ENCODE data around the gene PRPF40A. TPM values are rescaled to one million over a fixed set of nuclear protein-coding genes. Genes with fewer than 3 reads are reported as not detected.

The PRPF40A gene
- total and polyA plus RNA-seq, 11 donors = 9.8 to 53.5 (median 34.3) TPM

DNA sequence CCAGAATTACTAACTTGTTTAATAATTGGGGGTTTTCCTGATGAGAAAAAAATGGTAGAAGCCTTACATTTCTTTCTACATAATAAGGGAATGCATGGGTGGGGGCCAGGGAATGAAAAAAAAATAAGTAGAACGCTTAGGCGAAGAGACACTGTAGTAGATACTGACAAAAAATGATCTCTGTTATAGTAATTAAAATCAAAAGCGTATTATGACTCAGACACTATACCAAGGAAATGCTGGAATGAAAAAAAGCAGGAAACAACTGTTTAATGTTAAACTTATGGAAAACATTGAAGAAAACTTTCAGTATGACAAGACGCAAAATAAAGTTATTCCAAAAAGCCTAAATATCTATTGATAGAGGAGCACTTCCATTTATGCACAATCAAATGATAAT, 42.9 kb downstream of the PRPF40A start:
- Histone ChIP-seq H3K27me3 (no peaks in the 10 kb centered on the region), H3K4me3 (no peak overlapping the region), H3K27ac (no peak overlapping the region), H3K4me1 (no peaks in the 10 kb centered on the region), H3K9me3 (no peaks in the 10 kb centered on the region), H3K36me3 (peaks cover 0 to 100% (median 98%) of the 10 kb centered on the region in 9 donors)
- intact Hi-C loops (cut with DNase I) = no loop called here
- no peak for DNase-seq
- 56 to 79% (median 76%) methylated on average over 4 of the region's 4 CpGs for WGBS, 4 donors
- no peak for ATAC-seq
- TF ChIP-seq, protein P1, sequence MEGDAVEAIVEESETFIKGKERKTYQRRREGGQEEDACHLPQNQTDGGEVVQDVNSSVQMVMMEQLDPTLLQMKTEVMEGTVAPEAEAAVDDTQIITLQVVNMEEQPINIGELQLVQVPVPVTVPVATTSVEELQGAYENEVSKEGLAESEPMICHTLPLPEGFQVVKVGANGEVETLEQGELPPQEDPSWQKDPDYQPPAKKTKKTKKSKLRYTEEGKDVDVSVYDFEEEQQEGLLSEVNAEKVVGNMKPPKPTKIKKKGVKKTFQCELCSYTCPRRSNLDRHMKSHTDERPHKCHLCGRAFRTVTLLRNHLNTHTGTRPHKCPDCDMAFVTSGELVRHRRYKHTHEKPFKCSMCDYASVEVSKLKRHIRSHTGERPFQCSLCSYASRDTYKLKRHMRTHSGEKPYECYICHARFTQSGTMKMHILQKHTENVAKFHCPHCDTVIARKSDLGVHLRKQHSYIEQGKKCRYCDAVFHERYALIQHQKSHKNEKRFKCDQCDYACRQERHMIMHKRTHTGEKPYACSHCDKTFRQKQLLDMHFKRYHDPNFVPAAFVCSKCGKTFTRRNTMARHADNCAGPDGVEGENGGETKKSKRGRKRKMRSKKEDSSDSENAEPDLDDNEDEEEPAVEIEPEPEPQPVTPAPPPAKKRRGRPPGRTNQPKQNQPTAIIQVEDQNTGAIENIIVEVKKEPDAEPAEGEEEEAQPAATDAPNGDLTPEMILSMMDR (IDR thresholded peaks at IDR 0.05) = no peak
- TF ChIP-seq POLR2A (IDR thresholded peaks at IDR 0.05) = no peak

DNA sequence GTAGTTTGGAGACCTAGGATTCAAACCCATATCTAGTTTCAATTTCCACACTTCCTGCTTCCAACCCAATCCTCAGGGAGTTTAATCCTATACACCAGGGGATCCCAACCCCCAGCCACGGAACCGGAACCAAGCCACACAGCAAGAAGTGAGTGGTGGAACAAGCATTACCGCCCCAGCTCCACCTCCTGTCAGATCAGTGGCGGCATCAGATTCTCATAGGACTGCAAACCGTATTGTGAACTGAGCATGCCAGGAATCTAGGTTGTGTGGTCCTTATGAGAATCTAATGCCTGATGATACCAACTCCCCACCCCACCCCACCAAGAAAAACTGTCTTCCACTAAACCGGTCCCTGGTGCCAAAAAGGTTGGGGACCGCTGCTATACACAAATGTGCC, 52.5 kb downstream of the PRPF40A start:
- Histone ChIP-seq H3K36me3 (peaks cover 0 to 100% (median 92%) of the 10 kb centered on the region in 9 donors), H3K27me3 (no peaks in the 10 kb centered on the region), H3K4me3 (no peak overlapping the region), H3K27ac (no peak overlapping the region), H3K9me3 (no peaks in the 10 kb centered on the region), H3K4me1 (no peaks in the 10 kb centered on the region)
- no peak for TF ChIP-seq POLR2A (IDR thresholded peaks at IDR 0.05)
- TF ChIP-seq, protein P1 (IDR thresholded peaks at IDR 0.05) = no peak
- WGBS, 4 donors = 82 to 90% (median 86%) methylated on average over 7 of the region's 7 CpGs
- intact Hi-C loops (cut with DNase I) = no loop called here
- DNase-seq = peak in 1 of 5 donors; percentile 11
- ATAC-seq = no peak

- no peaks in the 10 kb centered on the region for H3K4me1 ChIP-seq
- no peak overlapping the region for H3K4me3 ChIP-seq
- H3K36me3 ChIP-seq = peaks cover 0 to 100% (median 93%) of the 10 kb centered on the region in 9 donors
- H3K27me3 ChIP-seq = no peaks in the 10 kb centered on the region
- DNase-seq (no peak), ATAC-seq (no peak)
- WGBS, 4 donors = 94 to 96% (median 95%) methylated on average over 4 of the region's 4 CpGs
- intact Hi-C loops (cut with DNase I) = no loop called here
- no peaks in the 10 kb centered on the region for H3K9me3 ChIP-seq
- TF ChIP-seq POLR2A (IDR thresholded peaks at IDR 0.05) = no peak
- TF ChIP-seq, protein P1 (IDR thresholded peaks at IDR 0.05) = no peak
- no peak overlapping the region for H3K27ac ChIP-seq
Observed at GRCh38 chr2:152661076-152661475, 56.2 kb downstream of the PRPF40A start.

GRCh38 chr2:152658221-152658620, 59.0 kb downstream of the PRPF40A start:
- no peaks in the 10 kb centered on the region for H3K4me1 ChIP-seq
- no peaks in the 10 kb centered on the region for H3K9me3 ChIP-seq
- H3K27ac ChIP-seq = no peak overlapping the region
- DNase-seq (no peak), ATAC-seq (no peak)
- H3K27me3 ChIP-seq = no peaks in the 10 kb centered on the region
- H3K4me3 ChIP-seq = no peak overlapping the region
- intact Hi-C loops (cut with DNase I) = no loop called here
- WGBS, 4 donors = 86 to 94% (median 90%) methylated on average over 1 of the region's 1 CpG
- TF ChIP-seq, protein P1 (IDR thresholded peaks at IDR 0.05) = no peak
- TF ChIP-seq POLR2A (IDR thresholded peaks at IDR 0.05) = no peak
- peaks cover 0 to 100% (median 98%) of the 10 kb centered on the region in 9 donors for H3K36me3 ChIP-seq

Measured in heart left ventricle (tissue), 16 donors.